KMS-11 (cell line): ENCODE results near the gene PFKFB1.

ENCODE experiments used
- H2AFZ ChIP-seq: fragments of 200-600 bp; sonication (generic); 2 replicates; pipeline ENCODE4 v1.6.1; 2016; ENCODE audit warnings: antibody characterized with exemption, mixed run types, low read depth
- H3K27ac ChIP-seq: fragments of 200-600 bp; sonication (generic); 2 replicates; pipeline ENCODE4 v1.6.1; 2016; ENCODE audit warnings: mild to moderate bottlenecking, mixed run types
- H3K27me3 ChIP-seq: fragments of 200-600 bp; sonication (generic); 2 replicates; pipeline ENCODE4 v1.6.1; 2017; ENCODE audit warnings: mild to moderate bottlenecking, low read depth, mixed run types, moderate library complexity; ENCODE audit not compliant: insufficient read depth
- H3K36me3 ChIP-seq: fragments of 200-600 bp; sonication (generic); 2 replicates; pipeline ENCODE4 v1.6.1; 2017; ENCODE audit warnings: mild to moderate bottlenecking, mixed run types; ENCODE audit not compliant: insufficient read depth
- H3K4me1 ChIP-seq: fragments of 200-600 bp; sonication (generic); 2 replicates; pipeline ENCODE4 v1.6.1; 2016; ENCODE audit warnings: mild to moderate bottlenecking, low read depth, mixed run types; ENCODE audit not compliant: poor library complexity, severe bottlenecking
- H3K4me2 ChIP-seq: fragments of 200-600 bp; sonication (generic); 2 replicates; pipeline ENCODE4 v1.7.0; 2016; ENCODE audit warnings: mild to moderate bottlenecking, mixed run types
- H3K4me3 ChIP-seq: fragments of 200-600 bp; sonication (generic); IDR thresholded peaks from 2 replicates; pipeline ENCODE4 v1.6.1; 2017; ENCODE audit warnings: low read depth, low read length, mixed read lengths; ENCODE audit not compliant: insufficient read depth
- H3K79me2 ChIP-seq: fragments of 200-600 bp; sonication (generic); 2 replicates; pipeline ENCODE4 v1.6.1; 2016; ENCODE audit warnings: low read depth, mixed run types; ENCODE audit not compliant: insufficient read depth
- H3K9ac ChIP-seq: fragments of 200-600 bp; sonication (generic); 2 replicates; pipeline ENCODE4 v1.6.1; 2016; ENCODE audit warnings: mild to moderate bottlenecking, mixed run types
- H4K20me1 ChIP-seq: fragments of 200-600 bp; sonication (generic); 2 replicates; pipeline ENCODE4 v1.6.1; 2016; ENCODE audit warnings: mild to moderate bottlenecking, mixed run types; ENCODE audit not compliant: insufficient read depth
- CTCF ChIP-seq: fragments of 200-600 bp; sonication (generic); conservative IDR thresholded peaks from 2 replicates; pipeline ENCODE4 v1.6.1; 2017; ENCODE audit warnings: low read depth, mild to moderate bottlenecking, antibody characterized with exemption, low read length, moderate library complexity, mixed read lengths

PFKFB1 gene

GRCh38 chrX:55030271-55031205 is 36.5 kb upstream of the PFKFB1 start, which contains the start of gene ALAS2:
Gene ALAS2 (minus strand): TSS chrX:55030977. CDS start chrX:55026000, 4,977 bp downstream.
- no peaks in the 10 kb centered on the region for H3K27me3 ChIP-seq
- H4K20me1 ChIP-seq: no peaks in the 10 kb centered on the region
- no peak within 1 kb of the TSS for H3K4me2 ChIP-seq
- TF ChIP-seq CTCF: no peak
- H3K27ac ChIP-seq: no peak within 1 kb of the TSS
- H3K4me1 ChIP-seq: no peaks in the 10 kb centered on the region
- H3K36me3 ChIP-seq: no peaks in the 10 kb centered on the region
- no peak within 1 kb of the TSS for H3K9ac ChIP-seq
- no peak within 1 kb of the TSS for H2AFZ ChIP-seq
- H3K79me2 ChIP-seq: no peaks in the 10 kb centered on the region
- H3K4me3 ChIP-seq: no peak within 1 kb of the TSS

GRCh38 chrX:55029291-55029690 is 35.3 kb upstream of the PFKFB1 start:
- no peak for TF ChIP-seq CTCF
- Histone ChIP-seq H3K36me3 (no peaks in the 10 kb centered on the region), H3K4me2 (no peak overlapping the region), H3K27ac (no peak overlapping the region), H3K27me3 (no peaks in the 10 kb centered on the region), H3K9ac (no peak overlapping the region), H3K4me3 (no peak overlapping the region), H2AFZ (no peak overlapping the region), H3K79me2 (no peaks in the 10 kb centered on the region), H3K4me1 (no peaks in the 10 kb centered on the region), H4K20me1 (no peaks in the 10 kb centered on the region)

GRCh38 chrX:55028611-55029010 is 34.6 kb upstream of the PFKFB1 start:
- Histone ChIP-seq H3K27ac (no peak overlapping the region), H3K36me3 (no peaks in the 10 kb centered on the region), H3K4me3 (no peak overlapping the region), H2AFZ (no peak overlapping the region), H3K79me2 (no peaks in the 10 kb centered on the region), H3K4me1 (no peaks in the 10 kb centered on the region), H3K27me3 (no peaks in the 10 kb centered on the region), H3K9ac (no peak overlapping the region), H4K20me1 (no peaks in the 10 kb centered on the region), H3K4me2 (no peak overlapping the region)
- no peak for TF ChIP-seq CTCF

- Histone ChIP-seq H3K4me3 (no peak overlapping the region), H3K27ac (no peak overlapping the region), H3K4me2 (no peak overlapping the region), H3K27me3 (no peaks in the 10 kb centered on the region), H3K36me3 (no peaks in the 10 kb centered on the region), H2AFZ (no peak overlapping the region), H4K20me1 (no peaks in the 10 kb centered on the region), H3K4me1 (no peaks in the 10 kb centered on the region), H3K79me2 (no peaks in the 10 kb centered on the region), H3K9ac (no peak overlapping the region)
- TF ChIP-seq CTCF: no peak
Measured at GRCh38 chrX:55028040-55028439, 34.1 kb upstream of the PFKFB1 start.
